ENCODE measurements around the gene CORO1C.

CORO1C gene

DNA sequence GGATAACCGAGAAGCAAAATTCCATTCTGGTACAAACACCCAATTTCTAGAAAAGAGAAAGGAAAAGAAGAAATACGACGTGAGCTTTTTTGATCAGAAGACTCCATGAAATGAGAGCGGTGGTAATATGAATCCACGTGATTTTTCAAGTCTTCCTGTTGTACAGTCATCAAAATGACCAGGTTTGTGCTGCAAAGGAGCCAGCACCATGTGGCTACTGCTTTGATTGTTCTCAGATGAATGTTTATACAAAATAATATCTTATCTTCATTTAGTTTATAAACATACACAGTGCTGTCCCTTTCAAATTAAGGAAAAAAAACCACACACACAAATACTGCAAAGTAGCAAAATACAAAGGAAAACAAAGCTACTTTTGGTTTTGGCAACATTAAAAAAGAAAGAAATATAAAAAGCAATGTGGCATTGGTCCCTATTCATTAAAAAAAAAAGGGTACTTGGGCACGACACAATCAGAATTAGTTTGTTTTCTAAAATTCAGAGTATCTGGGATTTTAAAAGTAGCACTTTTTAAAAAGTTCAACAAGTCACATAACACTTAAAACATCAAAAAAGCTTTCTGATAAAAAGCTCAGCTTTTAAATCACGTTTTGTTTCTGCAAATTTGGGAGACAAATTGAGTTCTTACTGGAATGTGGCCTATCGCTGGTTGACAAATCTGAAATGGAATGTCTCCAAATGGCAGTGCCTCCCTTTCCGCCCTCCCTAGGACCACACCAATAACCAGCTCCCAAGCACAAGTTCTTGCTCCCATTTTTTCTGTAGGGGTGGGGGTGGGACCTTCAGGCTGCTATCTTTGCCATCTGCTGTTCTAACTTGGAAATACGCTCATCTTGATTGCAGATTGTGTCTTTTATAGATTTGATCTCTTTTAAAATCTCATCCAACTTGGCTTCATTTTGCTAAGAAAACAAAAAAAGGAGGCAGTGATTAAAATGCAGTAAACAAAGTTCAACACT lies 84.4 kb downstream of the CORO1C start:
- peak; percentile 12 to 22 for DNase-seq

- DNase-seq = no peak
These were observed 85.4 kb downstream of the CORO1C start for GRCh38 chr12:108645686-108646599.

DNA sequence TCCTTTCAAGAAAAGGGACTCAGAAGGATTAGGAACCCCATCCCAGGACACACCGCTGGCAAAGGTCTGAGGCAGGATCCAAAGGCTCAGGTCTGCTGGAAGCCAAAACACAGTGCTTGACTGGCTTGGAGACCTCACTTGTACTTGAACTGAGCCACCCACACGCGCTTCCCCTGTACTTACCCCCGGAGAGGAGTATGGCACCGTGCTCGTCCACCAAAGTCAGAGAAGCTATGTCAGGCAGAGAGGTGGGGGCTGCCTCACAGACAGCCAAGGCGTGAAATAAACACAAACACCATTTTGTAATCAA lies 86.6 kb downstream of the CORO1C start:
- no peak for DNase-seq

DNA sequence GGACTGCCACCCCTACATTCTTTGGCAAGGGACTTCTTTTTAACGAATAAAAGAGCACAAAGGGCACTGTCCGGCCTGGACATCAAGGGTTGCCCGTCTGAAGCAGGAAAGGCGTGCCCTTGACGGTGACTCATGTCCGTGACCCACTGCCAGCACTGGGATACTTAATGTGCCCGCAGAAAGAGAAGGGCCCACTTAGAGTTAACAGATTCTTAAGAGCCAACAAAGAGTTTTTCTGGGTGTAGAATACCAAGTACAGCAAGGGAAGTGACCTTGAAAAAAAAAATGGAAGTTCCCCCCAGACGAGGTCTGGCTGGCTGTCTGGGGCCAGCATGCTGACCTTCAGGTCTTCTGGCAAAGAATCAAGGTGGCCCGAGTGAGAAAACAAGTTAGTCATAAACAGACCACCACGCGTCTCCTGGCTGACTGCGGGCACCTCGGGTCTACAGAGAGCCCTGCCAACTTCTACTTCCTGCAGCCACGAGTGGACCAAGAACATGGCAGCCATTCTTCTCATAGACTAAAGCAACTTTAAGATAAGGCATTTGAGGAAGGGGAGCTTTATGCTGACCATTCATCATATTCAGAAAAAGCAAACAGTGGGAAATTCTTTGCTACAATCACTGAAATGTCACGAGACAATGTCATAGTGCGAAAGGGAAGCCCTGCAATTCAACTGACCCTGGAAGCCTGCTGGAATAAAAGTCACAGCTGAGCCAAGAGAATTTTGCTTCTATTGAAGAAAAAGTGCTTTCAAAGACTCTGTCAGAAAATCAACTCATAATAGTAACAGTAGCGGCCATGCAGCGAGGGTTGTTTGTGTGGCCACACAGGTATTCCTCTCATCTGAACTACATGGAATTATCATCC lies 87.1 kb downstream of the CORO1C start:
- no peak for DNase-seq

DNA sequence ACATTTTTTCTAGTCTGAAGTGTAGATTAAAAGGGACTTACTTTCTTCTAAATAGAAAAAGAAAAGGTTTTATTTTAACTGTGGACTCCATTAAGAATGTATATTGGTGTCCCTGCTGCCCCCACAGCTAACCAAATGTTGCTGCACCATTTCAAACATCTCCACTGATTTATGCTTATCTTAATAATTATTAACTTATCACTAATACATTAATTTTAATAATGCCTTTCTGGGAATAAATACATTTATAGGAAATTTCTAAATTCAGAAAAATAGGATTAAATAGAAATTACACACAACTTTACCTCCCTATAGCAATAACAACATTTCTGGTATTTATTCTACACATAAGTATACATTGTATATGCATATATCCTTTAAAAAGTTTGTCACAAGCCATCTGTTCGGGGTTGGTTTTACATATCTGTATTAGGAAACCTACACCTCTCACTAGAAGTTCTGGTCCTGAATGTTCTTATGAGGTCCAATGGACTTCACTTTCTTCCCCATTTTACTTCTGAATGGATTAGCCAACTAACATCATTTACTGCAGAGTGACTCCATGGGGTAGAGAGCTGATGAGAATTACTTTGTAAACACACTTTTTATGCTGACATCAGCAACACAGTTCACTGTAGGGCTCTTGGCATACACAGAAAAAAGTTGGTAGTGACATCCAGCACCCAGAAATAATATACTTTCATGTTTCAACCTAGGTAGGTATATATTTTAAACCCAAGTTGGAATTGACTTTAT lies 88.2 kb downstream of the CORO1C start:
- DNase-seq = no peak

GRCh38 chr12:108642269-108642870 lies 88.9 kb downstream of the CORO1C start:
- no peak for DNase-seq

DNA sequence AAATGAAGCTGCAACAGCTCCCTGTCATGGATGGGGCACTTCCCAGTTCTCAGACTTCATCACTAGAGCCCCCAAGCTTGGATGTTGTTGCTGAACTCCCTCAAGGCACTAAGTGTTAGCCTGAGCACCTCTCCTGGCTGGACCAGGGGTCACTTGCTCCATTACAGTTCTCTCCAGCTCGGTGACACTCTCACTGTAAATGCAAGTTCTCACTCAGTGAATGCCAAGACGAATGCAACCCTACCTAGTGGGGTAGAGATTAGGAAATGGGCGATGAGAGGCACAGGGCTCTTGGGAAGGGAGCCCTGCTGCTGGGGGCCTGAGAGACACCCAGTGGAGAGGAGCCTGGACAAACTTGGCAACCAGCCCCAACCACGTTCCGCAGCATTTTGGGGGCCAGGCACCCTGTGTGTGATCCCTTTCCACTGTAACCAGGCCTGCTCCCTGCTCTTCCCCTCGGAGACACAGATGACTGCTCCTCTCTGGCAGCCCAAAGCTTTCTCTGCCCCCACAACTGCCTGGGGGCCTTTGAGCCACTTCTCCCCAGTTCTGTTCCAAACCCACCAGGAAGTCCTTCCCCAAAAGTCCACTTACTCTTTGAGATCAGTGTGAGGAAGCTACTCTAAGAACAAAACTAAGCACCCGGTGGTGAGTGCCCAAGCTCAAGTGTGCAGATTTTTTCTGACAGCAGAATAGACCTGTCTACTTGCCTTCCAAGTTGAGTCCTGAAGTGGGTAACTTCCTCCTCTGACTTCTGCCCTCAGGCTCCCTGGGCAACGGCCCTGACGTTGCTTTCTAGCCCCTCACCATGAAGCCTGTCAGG lies 89.7 kb downstream of the CORO1C start:
- DNase-seq = peak; percentile 19 to 20

DNA sequence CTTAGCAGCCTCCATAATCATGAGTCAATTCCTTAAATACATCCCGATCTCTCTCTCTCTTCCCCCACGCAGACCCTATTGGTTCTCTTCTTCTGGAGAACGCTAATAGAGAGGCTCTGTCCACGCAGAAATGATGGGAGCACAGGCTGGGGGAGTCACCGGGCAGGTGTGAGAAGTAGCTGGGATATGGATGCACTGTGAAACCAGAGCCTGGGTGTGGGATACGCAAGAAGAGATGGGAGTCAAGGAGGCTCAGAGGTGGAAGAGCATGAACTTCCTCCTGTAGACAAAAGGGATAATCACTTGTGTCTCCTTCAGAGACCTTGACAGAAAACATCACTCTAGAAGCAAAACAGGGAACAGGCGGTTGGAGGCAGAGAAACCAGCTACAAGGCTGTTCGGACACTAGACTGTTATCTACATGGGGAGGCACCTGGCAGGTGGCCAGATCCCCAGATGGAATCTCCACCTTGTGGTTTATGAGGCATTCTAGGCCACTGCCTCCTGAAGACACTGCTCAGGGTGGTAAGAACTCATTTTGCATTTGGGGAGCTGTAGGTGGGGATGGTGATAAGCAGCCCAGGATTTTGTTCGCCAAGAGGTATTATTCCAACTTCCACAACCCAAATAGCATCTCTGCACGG lies 90.4 kb downstream of the CORO1C start:
- DNase-seq = no peak

GRCh38 chr12:108638997-108639822 lies 92.1 kb downstream of the CORO1C start:
- DNase-seq = no peak

GRCh38 chr12:108638141-108638827 lies 93.0 kb downstream of the CORO1C start:
- DNase-seq = no peak

GRCh38 chr12:108637222-108637971 lies 93.9 kb downstream of the CORO1C start:
- DNase-seq = no peak

DNA sequence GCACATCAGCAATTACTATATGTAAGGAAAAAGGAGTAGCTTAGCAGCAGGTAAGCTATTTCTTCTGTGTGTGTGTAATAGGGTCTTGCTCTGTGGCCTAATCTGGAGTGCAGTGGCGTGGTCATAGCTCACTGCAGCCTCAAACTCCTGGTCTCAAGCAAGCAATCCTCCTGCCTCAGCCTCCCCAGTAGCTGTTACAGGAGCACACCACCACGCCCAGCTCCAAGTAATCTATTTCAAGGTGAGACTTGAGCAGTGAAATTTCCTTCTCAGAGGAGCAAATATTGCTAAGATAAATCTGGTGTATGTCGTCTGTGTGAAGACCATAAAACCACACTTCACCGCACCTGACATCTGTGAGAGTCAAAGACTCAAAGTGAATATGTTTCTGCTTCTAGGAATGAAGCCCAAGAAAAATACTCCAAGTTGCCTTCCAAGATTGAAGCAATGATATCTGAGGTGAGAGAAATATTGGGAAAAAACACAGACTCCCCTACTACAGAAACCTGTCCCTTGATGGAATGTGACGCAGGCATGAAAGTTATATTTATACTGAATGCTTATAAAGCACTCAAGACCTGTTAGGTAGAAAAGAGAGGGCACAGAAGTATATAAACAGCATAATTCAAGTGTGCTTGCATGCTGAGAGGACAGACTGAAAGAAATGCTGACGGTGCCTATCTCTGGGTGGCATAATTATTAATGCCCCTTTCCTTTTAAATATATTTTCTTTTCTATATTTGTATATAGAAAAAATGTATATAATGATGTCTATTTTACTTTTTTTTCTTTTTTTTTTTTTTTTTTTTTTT lies 95.1 kb downstream of the CORO1C start:
- DNase-seq = no peak

GRCh38 chr12:108635201-108635996 lies 95.9 kb downstream of the CORO1C start:
- peak; percentile 95 for DNase-seq

- DNase-seq = peak; percentile 74 to 75
These were observed 97.0 kb downstream of the CORO1C start for GRCh38 chr12:108634341-108634751.

GRCh38 chr12:108633534-108634248 lies 97.6 kb downstream of the CORO1C start, which contains the start of gene SELPLG:
SELPLG (minus strand) TSS chr12:108633894; CDS start chr12:108624307, 9,587 bp downstream.
- DNase-seq = peak; percentile 82 to 89
